Esophagus muscularis mucosa (tissue), 4 donors: Measurements from ENCODE around the gene PPP2R5B. TPM values are rescaled to one million over a fixed set of nuclear protein-coding genes. Genes with fewer than 3 reads are reported as not detected.
A peak's percentile ranks its signal among the peaks of the same experiment; 100 is the strongest.

ENCODE experiments used
- DNase-seq: peaks from one replicate; pipeline ENCODE4 v3.0.0-alpha.2; 2017; ENCODE audit errors: extremely low spot score
- H3K27ac ChIP-seq, 4 donors: fragments of 200-600 bp; sonication (generic); replicated peaks in 1 of 4; 1 replicate in 3 of 4; 2 replicates in 1 of 4; pipeline ENCODE4 v1.5.1; 2016 to 2019; ENCODE audit warnings: mild to moderate bottlenecking in 1 of 4
- H3K27me3 ChIP-seq, 4 donors: fragments of 200-600 bp; sonication (generic); one replicate each; pipeline versions ENCODE4 v1.5.1 to v1.6.0; 2016 to 2019
- H3K36me3 ChIP-seq, 4 donors: fragments of 200-600 bp; sonication (generic); one replicate each; pipeline ENCODE4 v1.5.1; 2016 to 2019
- H3K4me1 ChIP-seq, 4 donors: fragments of 200-600 bp; sonication (generic); one replicate each; pipeline ENCODE4 v1.5.1; 2016 to 2019
- H3K4me3 ChIP-seq, 4 donors: fragments of 200-600 bp; sonication (generic); 1 replicate in 2 of 4; 2 replicates in 2 of 4; pipeline ENCODE4 v1.5.1; 2016 to 2019; ENCODE audit warnings: mild to moderate bottlenecking in 4 of 4, moderate library complexity in 1 of 4
- H3K9me3 ChIP-seq, 4 donors: fragments of 200-600 bp; sonication (generic); 1 replicate in 3 of 4; 2 replicates in 1 of 4; pipeline ENCODE4 v1.5.1; 2016 to 2019
- CTCF ChIP-seq, 3 experiments: fragments of 200-600 bp in 2 of 3; fragments of 450-650 bp in 1 of 3; sonication (generic) in 2 of 3; IDR thresholded peaks; one replicate each; pipeline ENCODE4 v1.5.1; 2017 to 2019; ENCODE audit warnings: antibody characterized with exemption in 3 of 3, mild to moderate bottlenecking in 2 of 3, moderate library complexity in 1 of 3
- EP300 ChIP-seq: sonication (generic); formaldehyde crosslinking; IDR thresholded peaks from one replicate; pipeline ENCODE4 v1.6.1; 2017; ENCODE audit warnings: antibody characterized with exemption
- POLR2A ChIP-seq: fragments of 450-650 bp; IDR thresholded peaks from one replicate; pipeline ENCODE4 v1.6.1; 2017; ENCODE audit warnings: antibody characterized with exemption, moderate library complexity, mild to moderate bottlenecking, low read depth
- POLR2AphosphoS5 ChIP-seq, 2 donors: sonication (generic); formaldehyde crosslinking; IDR thresholded peaks; one replicate each; pipeline ENCODE4 v1.6.1; 2017; ENCODE audit warnings: antibody characterized with exemption in 2 of 2
- WGBS: methylation state at CpG from one replicate; pipeline ENCODE4 v1.1.5; 2018; 5-methylcytosine and 5-hydroxymethylcytosine counted together
- intact Hi-C: fragments of 100-400 bp; cut with DNase I; formaldehyde crosslinking; loops from one replicate; pipeline ENCODE4 v1.15.1; 2023
- total RNA-seq, 4 donors: library from RNA; depleted of rRNA; stranded (reverse); fragments of >200 nt; gene quantifications; one replicate each; pipeline versions ENCODE4 v1.1.0 to v1.2.1, GENCODE V29; 2016

The PPP2R5B gene
- total RNA-seq, 4 donors from 2014 or later, result 24.1 to 38.8 (median 29.0) TPM

DNA sequence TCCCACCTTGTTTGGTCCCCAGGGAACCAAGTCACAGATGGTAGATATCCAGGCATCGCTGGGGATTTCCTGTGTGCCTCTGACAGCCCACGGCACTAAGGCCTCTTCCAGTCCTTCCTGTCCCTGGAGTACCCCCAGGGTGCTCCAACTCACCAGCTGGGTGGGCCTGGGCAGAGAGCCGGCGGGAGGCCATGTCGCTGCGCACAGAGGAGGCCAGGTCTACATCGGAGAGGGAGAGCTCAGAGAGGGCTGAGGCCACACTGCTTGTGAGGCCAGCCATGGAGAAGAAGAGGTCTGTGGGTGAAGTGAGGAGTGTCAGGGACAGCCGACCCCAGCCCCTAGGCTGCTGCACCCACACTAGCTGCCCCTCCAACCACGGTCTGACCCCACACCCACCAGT, 12.8 kb upstream of the PPP2R5B start:
- no peak for TF ChIP-seq CTCF (IDR thresholded peaks at IDR 0.05)
- TF ChIP-seq POLR2A, result no peak
- no peak for TF ChIP-seq POLR2AphosphoS5 (IDR thresholded peaks at IDR 0.05)
- TF ChIP-seq EP300, result no peak
- WGBS, result 93% methylated on average over 9 of the region's 9 CpGs
- Histone ChIP-seq H3K36me3 (peaks cover 61 to 82% (median 78%) of the 10 kb centered on the region in 4 donors), H3K4me3 (no peak overlapping the region), H3K9me3 (no peaks in the 10 kb centered on the region), H3K4me1 (peaks cover 12 to 26% (median 21%) of the 10 kb centered on the region in 4 donors), H3K27me3 (no peaks in the 10 kb centered on the region), H3K27ac (no peak overlapping the region)
- intact Hi-C loops, result no loop called here
- DNase-seq, result no peak

DNA sequence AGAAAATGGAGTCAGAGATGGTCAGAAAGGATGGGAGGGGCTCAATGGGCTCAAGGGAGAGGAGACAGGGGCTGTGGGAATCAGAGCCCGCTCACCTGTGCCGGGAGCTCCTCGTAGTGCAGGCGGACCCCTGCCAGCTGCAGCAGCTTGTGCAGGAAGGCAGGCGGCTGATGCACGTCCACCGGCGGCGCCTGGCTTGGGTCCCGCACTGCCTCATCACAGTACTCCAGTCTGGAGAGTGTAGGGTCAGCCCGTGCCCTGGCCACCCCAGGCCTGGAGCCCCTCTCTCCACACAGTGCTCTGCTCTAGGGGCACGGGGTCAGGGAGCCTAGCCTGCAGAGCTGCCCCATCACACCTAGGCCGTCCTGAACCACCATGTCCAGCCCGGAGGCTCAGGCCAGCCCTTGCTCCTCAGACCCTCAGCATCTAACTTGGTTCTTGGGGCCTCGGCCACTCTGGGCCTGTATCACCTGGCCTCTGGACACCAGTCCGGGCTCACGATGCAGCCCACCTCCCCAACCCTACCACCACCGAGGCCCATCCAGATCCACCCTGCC, 11.2 kb upstream of the PPP2R5B start:
- no peak for DNase-seq
- Histone ChIP-seq H3K36me3 (peaks cover 48 to 66% (median 62%) of the 10 kb centered on the region in 4 donors), H3K4me3 (no peak overlapping the region), H3K27me3 (no peaks in the 10 kb centered on the region), H3K9me3 (no peaks in the 10 kb centered on the region), H3K27ac (no peak overlapping the region), H3K4me1 (peaks cover 18 to 34% (median 27%) of the 10 kb centered on the region in 4 donors)
- no peak for TF ChIP-seq CTCF (IDR thresholded peaks at IDR 0.05)
- TF ChIP-seq POLR2AphosphoS5 (IDR thresholded peaks at IDR 0.05), result no peak
- TF ChIP-seq EP300, result no peak
- TF ChIP-seq POLR2A, result no peak
- WGBS, result 97% methylated on average over 14 of the region's 18 CpGs
- intact Hi-C loops, result no loop called here

- H3K36me3 ChIP-seq, result peaks cover 39 to 58% (median 53%) of the 10 kb centered on the region in 4 donors
- WGBS, result 97% methylated on average over 10 of the region's 17 CpGs
- no peak for DNase-seq
- no peaks in the 10 kb centered on the region for H3K9me3 ChIP-seq
- no peak overlapping the region for H3K4me3 ChIP-seq
- intact Hi-C loops, result no loop called here
- TF ChIP-seq POLR2A, result no peak
- H3K27ac ChIP-seq, result no peak overlapping the region
- no peaks in the 10 kb centered on the region for H3K27me3 ChIP-seq
- H3K4me1 ChIP-seq, result peaks cover 21 to 41% (median 33%) of the 10 kb centered on the region in 4 donors
Measured at GRCh38 chr11:64914123-64914522, 10.4 kb upstream of the PPP2R5B start.

DNA sequence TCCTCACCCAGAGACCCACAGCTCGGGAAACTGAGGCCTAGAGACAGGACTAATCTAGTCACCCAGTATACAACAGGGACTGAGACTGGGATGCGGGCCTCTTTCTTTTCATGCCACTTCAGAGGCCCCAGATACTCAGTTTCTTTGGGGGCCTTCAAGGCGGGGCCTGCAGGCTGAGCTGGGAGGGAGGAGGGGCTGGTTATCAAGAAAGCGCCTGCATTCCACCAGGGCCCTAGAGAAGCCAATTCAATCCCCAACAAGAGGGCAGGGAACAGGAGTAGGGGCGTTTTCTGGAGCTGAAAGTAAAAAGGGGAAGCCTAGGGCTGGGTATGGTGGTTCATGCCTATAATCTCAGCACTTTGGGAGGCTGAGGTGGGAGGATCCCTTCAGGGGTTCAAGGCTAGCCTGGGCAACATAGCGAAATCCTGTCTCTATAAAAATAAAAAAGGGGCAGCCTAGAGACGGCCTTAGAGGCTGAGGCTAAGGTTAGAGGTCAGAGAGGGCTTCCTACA, 9.1 kb upstream of the PPP2R5B start:
- WGBS, result 79% methylated on average over 7 of the region's 7 CpGs
- H3K4me1 ChIP-seq, result peaks cover 23 to 41% (median 34%) of the 10 kb centered on the region in 4 donors
- H3K27ac ChIP-seq, result peak overlapping the region in 2 of 4 donors; percentile 86 to 88
- DNase-seq, result no peak
- TF ChIP-seq POLR2A, result no peak
- TF ChIP-seq POLR2AphosphoS5 (IDR thresholded peaks at IDR 0.05), result no peak
- no peak for TF ChIP-seq CTCF (IDR thresholded peaks at IDR 0.05)
- no peak for TF ChIP-seq EP300
- H3K27me3 ChIP-seq, result no peaks in the 10 kb centered on the region
- peaks cover 28 to 45% (median 40%) of the 10 kb centered on the region in 4 donors for H3K36me3 ChIP-seq
- H3K9me3 ChIP-seq, result no peaks in the 10 kb centered on the region
- peak overlapping the region; percentile 75 to 98 (median 92) for H3K4me3 ChIP-seq
- intact Hi-C loops, result loop anchor here (5.0 kb wide), 1 partner anchor 112 kb away; the partner anchor contains the start of gene SNX15

- no peak for DNase-seq
- no peaks in the 10 kb centered on the region for H3K27me3 ChIP-seq
- H3K36me3 ChIP-seq, result peaks cover 20 to 37% (median 32%) of the 10 kb centered on the region in 4 donors
- peaks cover 23 to 41% (median 34%) of the 10 kb centered on the region in 4 donors for H3K4me1 ChIP-seq
- no peaks in the 10 kb centered on the region for H3K9me3 ChIP-seq
- H3K4me3 ChIP-seq, result peak overlapping the region; percentile 75 to 98 (median 92)
- peak overlapping the region; percentile 82 to 88 (median 86) for H3K27ac ChIP-seq
- intact Hi-C loops, result loop anchor here (5.0 kb wide), 1 partner anchor 111 kb away; the partner anchor contains the start of gene SNX15
- 5% methylated on average over 17 of the region's 23 CpGs for WGBS
- TF ChIP-seq CTCF (IDR thresholded peaks at IDR 0.05), result no peak
- TF ChIP-seq POLR2AphosphoS5 (IDR thresholded peaks at IDR 0.05), result peak in 1 of 2 donors; percentile 27
Measured at GRCh38 chr11:64916040-64916774, 8.3 kb upstream of the PPP2R5B start.
